Fibroblast of the aortic adventitia (primary cell): ENCODE results near the gene CD40LG. TPM values are rescaled to one million over a fixed set of nuclear protein-coding genes. Genes with fewer than 3 reads are reported as not detected.

Experiments
- DNase-seq: peaks from one replicate; pipeline ENCODE4 v3.0.0-alpha.2; 2010; ENCODE audit warnings: low read depth
- H3K4me3 ChIP-seq: 2 replicates; pipeline ENCODE4 v1.5.1; 2011; ENCODE audit warnings: low read depth, mild to moderate bottlenecking, control low read depth, low read length, moderate library complexity
- CTCF ChIP-seq: IDR thresholded peaks from 2 replicates; pipeline ENCODE4 v1.5.1; 2011; ENCODE audit warnings: mild to moderate bottlenecking, low read length, control low read depth, inconsistent platforms; ENCODE audit not compliant: insufficient read depth
- total RNA-seq: library from RNA; depleted of rRNA; stranded (reverse); fragments of >200 nt; gene quantifications from 2 replicates; pipeline ENCODE4 v1.2.3, GENCODE V29; 2012; ENCODE audit warnings: low replicate concordance

The CD40LG gene
- total RNA-seq, 1 donor: not detected

GRCh38 chrX:136659174-136659573 lies 11.2 kb downstream of the CD40LG start:
- no peak for TF ChIP-seq CTCF

DNA sequence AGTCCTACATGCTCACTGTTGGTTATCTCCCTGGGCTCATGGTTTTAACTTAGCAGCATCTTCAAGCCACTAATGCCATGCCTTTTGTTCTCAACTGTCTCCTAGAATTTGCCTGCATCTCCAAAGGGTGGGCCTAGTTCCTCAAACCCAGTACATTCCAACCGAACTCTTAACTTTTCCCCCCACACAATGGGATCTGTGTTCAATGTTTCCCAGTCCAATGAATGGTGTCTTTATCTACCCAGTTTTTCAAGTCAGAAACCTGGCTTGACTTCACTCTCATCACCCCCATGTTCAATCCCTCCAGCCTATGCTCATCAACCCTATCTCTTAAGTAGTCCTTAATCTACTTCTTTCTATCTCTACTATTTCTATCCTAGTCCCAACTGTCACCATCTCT lies 12.9 kb downstream of the CD40LG start:
- no peak for DNase-seq
- H3K4me3 ChIP-seq: no peak overlapping the region

More at GRCh38 chrX:136659174-136659573, 11.2 kb downstream of the CD40LG start:
- no peak overlapping the region for H3K4me3 ChIP-seq
- DNase-seq: no peak

GRCh38 chrX:136662104-136662503 lies 14.1 kb downstream of the CD40LG start:
- H3K4me3 ChIP-seq: no peak overlapping the region
- TF ChIP-seq CTCF: no peak
- no peak for DNase-seq

More for the DNA sequence above, 12.9 kb downstream of the CD40LG start:
- no peak for TF ChIP-seq CTCF

GRCh38 chrX:136662976-136663375 lies 15.0 kb downstream of the CD40LG start:
- DNase-seq: no peak
- no peak for TF ChIP-seq CTCF
- H3K4me3 ChIP-seq: no peak overlapping the region

DNA sequence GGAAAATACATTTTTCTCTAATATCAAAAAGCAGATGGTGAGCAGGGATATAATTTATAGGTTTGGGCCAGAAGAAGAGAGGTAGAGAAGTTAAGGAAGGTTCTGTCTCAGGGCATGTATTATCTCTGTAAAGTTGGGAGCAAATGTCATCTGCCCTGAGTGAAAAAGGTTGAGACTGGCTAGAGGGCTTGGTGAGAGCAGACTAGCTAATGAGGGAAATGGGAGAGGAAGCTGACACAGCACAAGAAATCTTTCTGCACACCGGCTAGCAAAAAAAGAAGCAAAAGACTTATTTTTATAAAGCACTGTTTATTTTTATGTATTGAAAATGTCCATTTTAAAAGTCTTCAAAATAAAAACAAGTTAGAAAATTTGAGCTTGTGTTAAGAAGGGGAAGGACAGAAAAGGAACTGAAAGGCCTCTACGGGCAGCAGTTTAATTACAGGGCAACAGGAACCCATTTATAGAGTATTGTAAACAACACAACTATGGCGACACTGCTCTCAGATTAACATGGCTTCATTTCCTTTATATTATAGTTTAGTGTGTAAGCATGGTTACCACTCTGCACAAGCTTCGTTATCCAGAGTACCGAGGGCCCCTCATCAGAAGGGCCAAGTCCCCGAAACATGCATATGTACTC lies 17.4 kb downstream of the CD40LG start:
- H3K4me3 ChIP-seq: no peak overlapping the region
- DNase-seq: no peak
- TF ChIP-seq CTCF: no peak

DNA sequence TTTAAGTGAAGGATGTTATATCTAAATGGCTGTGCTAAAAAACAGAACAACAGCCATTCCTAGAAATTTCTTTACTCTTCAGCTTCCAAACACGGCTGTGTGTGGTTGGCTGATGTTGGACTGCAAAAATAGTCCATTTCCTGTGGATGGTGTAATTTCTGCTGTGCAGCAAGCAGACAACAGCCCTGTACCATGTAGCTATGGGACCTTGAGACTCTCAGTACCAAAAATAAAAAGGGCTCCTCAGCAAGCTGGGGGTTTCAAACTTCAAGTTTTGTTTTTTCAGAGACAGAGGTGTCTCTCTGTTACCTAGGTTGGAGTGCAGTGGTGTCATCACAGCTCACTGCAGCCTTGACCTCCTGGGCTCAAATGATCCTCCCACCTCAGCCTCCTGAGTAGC lies 18.1 kb downstream of the CD40LG start:
- no peak for DNase-seq
- TF ChIP-seq CTCF: no peak
- H3K4me3 ChIP-seq: no peak overlapping the region
